Measurements from ENCODE around the gene PCDHGB5.
"Not testable (repeated sequence)": the region's sequence is repeated elsewhere in the genome, so short reads cannot be mapped to it uniquely, and the experiment has no call there.

The PCDHGB5 gene

GRCh38 chr5:141397756-141398551 lies at the start of gene PCDHGB5:
Gene PCDHGB5, plus strand, starts transcription at chr5:141397947. Its CDS starts 181 bp downstream, at chr5:141398128.
- DNase-seq (ENCODE audit: low spot score): peak; percentile 46

DNA sequence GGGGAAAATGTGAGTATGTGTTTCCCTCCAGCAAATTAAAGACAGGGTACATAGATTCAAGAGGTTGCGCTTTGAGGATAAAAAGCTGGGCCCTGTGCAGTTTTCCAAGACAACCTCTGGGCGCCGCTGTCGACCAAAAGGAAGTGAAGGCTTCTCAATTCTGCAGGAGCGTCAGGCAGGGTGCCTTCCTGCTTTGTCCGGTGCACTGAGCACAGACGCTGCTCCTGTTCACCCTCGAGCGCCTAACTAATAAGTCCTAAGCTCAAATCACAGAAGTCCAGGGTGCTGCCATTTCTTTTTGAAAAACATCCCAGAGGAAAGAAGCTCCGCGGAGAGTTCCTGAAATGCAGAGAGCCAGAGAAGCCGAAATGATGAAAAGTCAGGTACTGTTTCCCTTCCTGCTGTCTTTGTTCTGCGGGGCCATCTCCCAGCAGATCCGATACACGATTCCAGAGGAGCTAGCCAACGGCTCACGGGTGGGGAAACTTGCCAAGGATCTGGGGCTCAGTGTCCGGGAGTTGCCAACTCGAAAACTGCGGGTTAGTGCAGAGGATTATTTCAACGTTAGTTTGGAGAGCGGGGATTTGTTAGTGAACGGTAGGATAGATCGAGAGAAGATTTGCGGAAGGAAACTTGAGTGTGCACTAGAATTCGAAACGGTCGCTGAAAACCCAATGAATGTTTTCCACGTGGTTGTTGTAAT lies 47.7 kb upstream of the PCDHGB5 start, which contains the start of gene PCDHGB1:
Gene PCDHGB1, plus strand, starts transcription at position 183 of the 703 bp plus-strand sequence. Its CDS starts 162 bp downstream, at position 345.
- DNase-seq (ENCODE audit: low spot score): peak; percentile 81

- no peak for DNase-seq (ENCODE audit: low spot score)
These were observed 46.2 kb upstream of the PCDHGB5 start for GRCh38 chr5:141351591-141351990.

DNA sequence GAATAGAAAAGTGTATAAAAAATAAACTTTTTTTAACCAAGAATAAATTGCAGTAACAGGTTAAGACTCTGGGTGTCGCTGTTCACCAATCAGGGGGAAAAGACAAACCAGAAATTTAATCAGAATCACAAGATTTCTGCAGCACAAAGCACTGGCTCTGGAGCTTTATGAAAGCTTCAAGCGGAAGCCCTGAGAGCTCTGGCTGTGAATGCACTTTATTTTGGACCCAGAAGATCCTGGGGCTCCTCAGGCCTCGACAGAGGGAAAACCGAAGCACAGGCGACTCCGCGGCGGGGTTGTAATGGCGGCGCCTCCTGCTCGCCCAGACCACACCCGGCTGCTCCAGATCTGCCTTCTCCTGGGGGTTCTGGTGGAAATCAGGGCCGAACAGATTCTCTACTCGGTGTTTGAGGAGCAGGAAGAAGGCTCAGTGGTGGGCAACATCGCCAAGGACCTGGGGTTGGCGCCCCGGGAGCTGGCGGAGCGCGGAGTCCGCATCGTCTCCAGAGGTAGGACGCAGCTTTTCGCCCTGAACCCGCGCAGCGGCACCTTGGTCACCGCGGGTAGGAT lies 42.8 kb upstream of the PCDHGB5 start, which contains the start of gene PCDHGA4:
Gene PCDHGA4, plus strand, starts transcription at position 122 of the 570 bp plus-strand sequence. Its CDS starts 87 bp downstream, at position 209.
- DNase-seq (ENCODE audit: low spot score): no peak

DNA sequence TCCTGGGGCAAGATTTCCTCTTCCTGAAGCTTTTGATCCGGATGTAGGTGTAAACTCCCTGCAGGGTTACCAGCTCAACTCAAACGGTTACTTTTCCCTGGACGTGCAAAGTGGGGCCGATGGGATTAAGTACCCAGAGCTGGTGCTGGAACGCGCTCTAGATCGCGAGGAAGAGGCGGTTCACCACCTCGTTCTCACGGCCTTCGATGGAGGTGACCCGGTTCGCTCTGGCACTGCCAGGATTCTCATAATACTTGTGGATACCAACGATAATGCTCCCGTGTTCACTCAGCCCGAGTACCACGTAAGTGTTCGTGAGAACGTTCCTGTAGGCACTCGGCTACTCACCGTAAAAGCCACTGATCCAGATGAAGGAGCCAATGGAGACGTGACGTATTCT lies 42.1 kb upstream of the PCDHGB5 start:
- no peak for DNase-seq (ENCODE audit: low spot score)

- DNase-seq (ENCODE audit: low spot score): no peak
These were observed 41.6 kb upstream of the PCDHGB5 start for GRCh38 chr5:141356133-141356532.

DNA sequence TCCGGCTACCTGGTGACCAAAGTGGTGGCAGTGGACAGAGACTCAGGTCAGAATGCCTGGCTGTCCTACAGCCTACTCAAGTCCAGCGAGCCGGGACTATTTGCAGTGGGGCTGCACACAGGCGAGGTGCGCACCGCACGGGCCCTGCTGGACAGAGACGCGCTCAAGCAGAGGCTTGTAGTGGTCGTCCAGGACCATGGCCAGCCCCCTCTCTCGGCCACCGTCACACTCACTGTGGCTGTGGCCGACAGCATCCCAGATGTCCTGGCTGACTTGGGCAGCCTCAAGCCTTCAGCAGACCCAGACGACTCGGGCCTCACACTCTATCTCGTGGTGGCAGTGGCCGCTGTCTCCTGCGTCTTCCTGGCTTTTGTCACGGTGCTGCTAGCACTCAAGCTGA lies 40.8 kb upstream of the PCDHGB5 start:
- DNase-seq (ENCODE audit: low spot score): no peak

GRCh38 chr5:141359790-141360426 lies 37.8 kb upstream of the PCDHGB5 start, which contains the start of gene PCDHGB2:
Gene PCDHGB2, plus strand, starts transcription at chr5:141359994. Its CDS starts 142 bp downstream, at chr5:141360136.
- peak; percentile 27 for DNase-seq (ENCODE audit: low spot score)

DNA sequence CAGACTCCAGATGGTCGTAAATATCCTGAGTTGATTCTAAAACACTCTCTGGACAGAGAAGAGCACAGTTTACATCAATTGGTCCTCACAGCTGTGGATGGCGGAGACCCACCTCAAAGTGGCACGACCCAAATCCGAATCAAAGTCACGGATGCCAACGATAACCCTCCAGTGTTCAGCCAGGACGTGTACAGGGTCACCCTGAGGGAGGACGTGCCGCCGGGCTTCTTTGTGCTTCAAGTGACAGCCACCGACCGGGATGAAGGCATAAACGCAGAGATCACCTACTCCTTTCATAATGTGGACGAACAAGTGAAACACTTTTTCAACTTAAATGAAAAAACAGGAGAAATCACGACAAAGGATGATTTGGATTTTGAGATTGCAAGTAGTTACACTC lies 37.1 kb upstream of the PCDHGB5 start:
- DNase-seq (ENCODE audit: low spot score): no peak

GRCh38 chr5:141362719-141363118 lies 35.0 kb upstream of the PCDHGB5 start:
- DNase-seq (ENCODE audit: low spot score): no peak

DNA sequence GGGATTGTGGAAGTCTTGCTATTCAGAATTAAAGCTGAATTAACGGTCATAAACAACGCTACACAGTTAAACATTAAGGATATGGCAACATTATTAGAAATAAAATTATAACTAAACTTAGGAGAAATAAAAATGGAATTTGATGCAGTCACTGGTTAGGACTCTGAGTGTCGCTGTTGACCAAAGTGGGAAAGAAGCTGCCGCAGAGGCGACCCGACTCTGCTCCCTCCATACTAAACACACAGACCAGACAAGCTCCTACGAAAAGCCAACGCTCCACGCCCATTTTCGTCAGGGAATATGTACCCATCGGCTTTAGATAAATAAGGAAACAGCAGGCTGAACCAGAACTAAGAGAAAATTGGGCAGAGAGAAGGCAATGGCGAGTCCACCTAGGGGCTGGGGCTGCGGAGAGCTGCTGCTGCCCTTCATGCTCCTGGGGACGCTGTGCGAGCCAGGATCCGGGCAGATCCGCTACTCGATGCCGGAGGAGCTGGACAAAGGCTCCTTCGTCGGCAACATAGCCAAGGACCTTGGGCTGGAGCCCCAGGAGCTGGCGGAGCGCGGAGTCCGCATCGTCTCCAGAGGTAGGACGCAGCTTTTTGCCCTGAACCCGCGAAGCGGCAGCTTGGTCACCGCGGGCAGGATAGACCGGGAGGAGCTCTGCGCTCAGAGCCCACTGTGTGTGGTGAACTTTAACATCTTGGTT lies 33.6 kb upstream of the PCDHGB5 start, which contains the start of gene PCDHGA5:
Gene PCDHGA5, plus strand, starts transcription at position 211 of the 709 bp plus-strand sequence. Its CDS starts 169 bp downstream, at position 380.
- peak; percentile 54 for DNase-seq (ENCODE audit: low spot score)

- DNase-seq (ENCODE audit: low spot score): no peak
These were observed 31.5 kb upstream of the PCDHGB5 start for GRCh38 chr5:141366016-141366896.

DNA sequence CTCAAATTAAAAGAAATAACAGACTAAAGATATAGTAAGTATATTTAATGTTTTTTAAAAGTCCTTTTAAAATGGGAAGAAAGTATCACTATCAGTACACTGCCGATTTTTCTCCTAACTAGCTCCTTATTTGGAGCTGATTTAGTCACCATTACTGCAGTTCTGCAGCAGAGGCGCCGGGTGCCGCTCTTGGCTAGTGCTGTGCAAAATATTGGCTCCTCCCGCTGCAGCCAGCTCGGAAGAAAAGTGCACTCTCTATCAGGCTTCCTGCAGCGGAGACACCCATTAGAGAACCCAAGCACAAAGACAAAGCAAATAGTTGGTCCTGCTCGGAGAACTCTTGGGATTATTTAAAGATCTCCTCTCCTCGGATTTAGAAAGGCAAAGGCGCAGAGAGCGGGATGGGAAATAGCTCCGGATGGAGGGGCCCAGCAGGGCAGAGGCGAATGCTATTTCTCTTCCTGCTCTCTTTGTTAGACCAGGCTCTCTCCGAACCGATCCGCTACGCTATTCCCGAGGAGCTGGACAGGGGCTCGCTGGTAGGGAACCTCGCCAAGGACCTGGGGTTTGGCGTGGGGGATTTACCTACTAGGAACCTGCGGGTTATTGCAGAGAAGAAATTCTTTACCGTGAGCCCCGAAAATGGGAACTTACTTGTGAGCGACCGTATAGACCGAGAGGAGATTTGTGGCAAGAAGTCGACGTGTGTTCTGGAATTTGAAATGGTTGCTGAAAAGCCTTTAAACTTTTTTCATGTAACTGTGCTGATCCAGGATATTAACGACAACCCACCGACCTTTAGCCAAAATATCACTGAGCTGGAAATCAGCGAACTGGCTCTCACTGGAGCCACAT lies 27.5 kb upstream of the PCDHGB5 start, which contains the start of gene PCDHGB3:
Gene PCDHGB3, plus strand, starts transcription at position 249 of the 855 bp plus-strand sequence. Its CDS starts 153 bp downstream, at position 402.
- DNase-seq (ENCODE audit: low spot score): peak; percentile 81

DNA sequence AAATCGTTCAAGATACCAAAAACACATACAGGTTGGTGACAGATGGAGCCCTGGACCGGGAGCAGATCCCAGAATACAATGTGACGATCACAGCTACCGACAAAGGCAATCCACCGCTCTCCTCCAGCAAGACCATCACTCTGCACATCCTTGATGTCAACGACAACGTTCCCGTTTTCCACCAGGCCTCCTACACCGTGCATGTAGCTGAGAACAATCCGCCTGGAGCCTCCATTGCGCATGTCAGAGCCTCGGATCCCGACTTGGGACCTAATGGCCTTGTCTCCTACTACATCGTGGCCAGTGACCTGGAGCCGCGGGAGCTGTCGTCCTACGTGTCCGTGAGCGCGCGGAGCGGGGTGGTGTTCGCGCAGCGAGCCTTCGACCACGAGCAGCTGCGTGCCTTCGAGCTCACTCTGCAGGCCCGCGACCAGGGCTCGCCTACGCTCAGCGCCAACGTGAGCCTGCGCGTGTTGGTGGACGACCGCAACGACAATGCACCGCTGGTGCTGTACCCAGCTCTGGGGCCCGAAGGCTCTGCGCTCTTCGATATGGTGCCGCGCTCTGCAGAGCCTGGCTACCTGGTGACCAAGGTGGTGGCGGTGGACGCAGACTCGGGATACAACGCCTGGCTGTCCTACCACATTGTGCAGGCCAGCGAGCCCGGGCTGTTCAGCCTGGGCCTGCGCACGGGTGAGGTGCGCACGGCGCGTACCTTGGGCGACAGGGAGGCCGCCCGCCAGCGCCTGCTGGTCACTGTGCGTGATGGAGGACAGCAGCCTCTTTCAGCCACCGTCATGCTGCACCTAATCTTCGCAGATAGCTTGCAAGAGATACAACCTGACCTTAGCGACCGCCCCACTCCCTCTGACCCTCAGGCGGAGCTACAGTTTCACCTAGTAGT lies 25.9 kb upstream of the PCDHGB5 start:
- DNase-seq (ENCODE audit: low spot score): no peak

- peak; percentile 29 for DNase-seq (ENCODE audit: low spot score)
These were observed 24.0 kb upstream of the PCDHGB5 start, which contains the start of gene PCDHGA6 for GRCh38 chr5:141373673-141374317. Gene PCDHGA6, plus strand, starts transcription at chr5:141373891. Its CDS starts 193 bp downstream, at chr5:141374084.

GRCh38 chr5:141374627-141375026 lies 23.1 kb upstream of the PCDHGB5 start:
- no peak for DNase-seq (ENCODE audit: low spot score)

- not testable (repeated sequence) for DNase-seq (ENCODE audit: low spot score)
These were observed 22.1 kb upstream of the PCDHGB5 start for GRCh38 chr5:141375444-141376155.

Measured in AG20443 (cell line).